SK-N-DZ (cell line): ENCODE measurements around the gene FGD2. TPM values are rescaled to one million over a fixed set of nuclear protein-coding genes. Genes with fewer than 3 reads are reported as not detected.
A peak's percentile ranks its signal among the peaks of the same experiment; 100 is the strongest.

Experiments
- DNase-seq: peaks from one replicate; pipeline ENCODE4 v3.0.0-alpha.2; 2015; ENCODE audit warnings: low spot score
- polyA plus RNA-seq, 2 experiments: library from polyadenylated mRNA; depleted of rRNA; stranded (reverse); fragments of >200 nt; gene quantifications; 2 replicates each; pipeline ENCODE4 v1.2.3, GENCODE V29; 2014

Gene FGD2, protein sequence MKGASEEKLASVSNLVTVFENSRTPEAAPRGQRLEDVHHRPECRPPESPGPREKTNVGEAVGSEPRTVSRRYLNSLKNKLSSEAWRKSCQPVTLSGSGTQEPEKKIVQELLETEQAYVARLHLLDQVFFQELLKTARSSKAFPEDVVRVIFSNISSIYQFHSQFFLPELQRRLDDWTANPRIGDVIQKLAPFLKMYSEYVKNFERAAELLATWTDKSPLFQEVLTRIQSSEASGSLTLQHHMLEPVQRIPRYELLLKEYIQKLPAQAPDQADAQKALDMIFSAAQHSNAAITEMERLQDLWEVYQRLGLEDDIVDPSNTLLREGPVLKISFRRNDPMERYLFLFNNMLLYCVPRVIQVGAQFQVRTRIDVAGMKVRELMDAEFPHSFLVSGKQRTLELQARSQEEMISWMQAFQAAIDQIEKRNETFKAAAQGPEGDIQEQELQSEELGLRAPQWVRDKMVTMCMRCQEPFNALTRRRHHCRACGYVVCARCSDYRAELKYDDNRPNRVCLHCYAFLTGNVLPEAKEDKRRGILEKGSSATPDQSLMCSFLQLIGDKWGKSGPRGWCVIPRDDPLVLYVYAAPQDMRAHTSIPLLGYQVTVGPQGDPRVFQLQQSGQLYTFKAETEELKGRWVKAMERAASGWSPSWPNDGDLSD
- not detected in 2 replicates for polyA plus RNA-seq (2014; cell fraction: cytosol; rRNA removed)
- polyA plus RNA-seq (2014; cell fraction: nucleus; rRNA removed), result not detected in 2 replicates

GRCh38 chr6:37005061-37005810 is at the start of gene FGD2:
Gene FGD2, plus strand, starts transcription at chr6:37005655. Its CDS starts 163 bp downstream, at chr6:37005818.
- no peak for DNase-seq

- DNase-seq, result no peak
Measured at GRCh38 chr6:36955671-36956445, 49.6 kb upstream of the FGD2 start.

- no peak for DNase-seq
Measured at GRCh38 chr6:36956446-36956820, 49.0 kb upstream of the FGD2 start.

- DNase-seq, result no peak
Measured at GRCh38 chr6:36957773-36958271, 47.6 kb upstream of the FGD2 start.

DNA sequence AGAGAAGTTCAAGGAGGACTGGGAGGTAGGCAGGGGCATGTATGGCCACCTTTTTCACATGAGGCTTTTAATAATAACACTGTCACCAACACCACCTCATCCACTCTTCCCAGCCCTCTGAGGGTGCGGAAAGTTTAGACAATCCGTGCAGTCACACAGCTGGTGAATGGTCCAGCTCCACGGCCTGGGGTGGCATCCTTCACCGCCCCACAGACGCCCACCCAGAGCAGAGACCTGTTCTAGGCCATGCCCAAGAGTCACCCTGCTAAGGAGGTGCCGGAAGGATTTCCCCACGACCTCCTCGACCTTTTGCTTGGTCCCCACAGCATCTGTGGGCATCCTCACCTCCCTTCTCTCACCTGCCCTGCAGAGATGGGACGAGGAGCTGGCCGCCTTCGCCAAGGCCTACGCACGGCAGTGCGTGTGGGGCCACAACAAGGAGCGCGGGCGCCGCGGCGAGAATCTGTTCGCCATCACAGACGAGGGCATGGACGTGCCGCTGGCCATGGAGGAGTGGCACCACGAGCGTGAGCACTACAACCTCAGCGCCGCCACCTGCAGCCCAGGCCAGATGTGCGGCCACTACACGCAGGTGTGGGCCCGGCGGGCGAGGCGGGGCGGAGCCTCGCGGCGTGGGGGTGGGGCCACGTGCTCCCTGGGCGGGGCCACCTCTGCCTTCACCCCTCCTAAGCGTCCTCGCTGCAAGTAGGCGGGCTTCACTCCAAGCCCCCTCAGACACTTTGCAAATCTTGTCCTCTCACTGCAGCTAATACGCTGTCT is 46.5 kb upstream of the FGD2 start:
- no peak for DNase-seq

DNA sequence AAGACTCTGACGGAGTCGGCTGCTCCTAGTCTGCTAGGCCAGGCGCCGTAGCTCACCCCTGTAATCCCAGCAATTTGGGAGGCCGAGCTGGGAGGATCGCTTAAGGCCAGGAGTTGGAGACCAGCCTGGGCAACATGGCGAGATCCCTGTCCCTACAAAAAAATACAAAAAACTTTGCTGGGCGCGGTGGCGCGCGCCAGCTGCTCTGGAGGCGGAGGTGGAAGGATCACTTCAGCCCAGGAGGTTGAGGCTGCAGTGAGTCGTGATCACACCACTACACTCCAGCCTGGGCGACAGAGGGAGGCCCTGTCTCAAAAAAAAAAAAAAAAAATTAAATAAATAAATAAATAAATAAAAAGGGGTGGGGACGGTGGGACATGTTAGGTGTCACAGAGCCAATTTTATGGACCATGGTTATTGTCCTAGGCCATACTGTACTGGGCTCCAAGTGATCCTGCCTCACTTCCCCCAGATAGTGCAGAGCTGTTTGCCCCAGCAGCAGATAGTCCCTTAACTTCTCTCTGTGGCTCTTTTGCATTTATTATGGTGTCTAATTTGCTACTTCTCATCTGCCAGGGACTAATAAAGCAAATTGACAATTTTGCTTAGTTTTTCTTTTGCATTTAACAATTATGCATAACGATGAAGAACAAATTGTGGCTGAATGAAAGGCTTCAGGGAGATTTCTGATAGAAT is 45.8 kb upstream of the FGD2 start:
- DNase-seq, result no peak

DNA sequence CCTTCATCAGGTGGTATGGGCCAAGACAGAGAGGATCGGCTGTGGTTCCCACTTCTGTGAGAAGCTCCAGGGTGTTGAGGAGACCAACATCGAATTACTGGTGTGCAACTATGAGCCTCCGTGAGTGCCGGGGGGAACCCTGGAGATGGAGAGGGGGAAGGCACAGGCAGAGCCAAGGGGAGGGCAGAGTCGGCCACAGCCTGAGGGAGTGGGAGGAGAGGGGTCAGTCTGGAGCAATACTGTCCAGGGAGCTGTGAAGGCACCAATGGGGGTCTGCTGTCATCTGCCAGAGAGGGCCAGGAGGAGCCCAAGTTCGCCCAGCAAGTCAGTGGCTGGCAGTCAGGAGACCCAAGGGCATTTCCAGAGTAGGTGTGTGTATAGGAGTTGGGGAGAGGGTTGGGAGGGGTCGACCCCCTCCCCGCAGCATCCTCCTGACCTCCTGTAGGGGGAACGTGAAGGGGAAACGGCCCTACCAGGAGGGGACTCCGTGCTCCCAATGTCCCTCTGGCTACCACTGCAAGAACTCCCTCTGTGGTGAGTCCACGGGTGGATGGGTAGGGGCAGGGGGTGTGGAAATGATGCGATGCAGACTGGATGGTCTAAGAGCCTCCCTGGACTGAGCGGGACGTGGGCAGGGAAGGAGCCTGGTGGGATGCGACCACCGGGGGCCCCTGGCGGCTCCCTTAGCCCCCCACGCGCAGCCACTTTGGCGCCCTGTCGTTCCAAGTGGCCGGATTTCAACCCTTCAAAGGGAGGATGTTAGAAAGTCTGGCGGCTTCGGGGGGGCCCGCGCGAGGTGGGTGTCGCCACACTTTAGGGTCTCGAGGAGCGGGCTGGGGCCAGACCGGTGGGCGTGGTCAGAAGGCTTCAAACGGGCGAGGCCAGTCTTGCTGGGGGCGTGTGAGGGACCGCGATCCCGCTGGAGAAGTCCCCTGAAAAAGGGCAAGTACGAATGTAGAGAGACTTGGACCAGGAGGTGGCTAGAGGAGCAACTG is 43.7 kb upstream of the FGD2 start:
- no peak for DNase-seq

DNA sequence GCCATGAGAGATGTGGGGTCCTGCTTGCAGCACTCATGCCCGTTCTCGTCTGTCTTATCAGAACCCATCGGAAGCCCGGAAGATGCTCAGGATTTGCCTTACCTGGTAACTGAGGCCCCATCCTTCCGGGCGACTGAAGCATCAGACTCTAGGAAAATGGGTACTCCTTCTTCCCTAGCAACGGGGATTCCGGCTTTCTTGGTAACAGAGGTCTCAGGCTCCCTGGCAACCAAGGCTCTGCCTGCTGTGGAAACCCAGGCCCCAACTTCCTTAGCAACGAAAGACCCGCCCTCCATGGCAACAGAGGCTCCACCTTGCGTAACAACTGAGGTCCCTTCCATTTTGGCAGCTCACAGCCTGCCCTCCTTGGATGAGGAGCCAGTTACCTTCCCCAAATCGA is 42.6 kb upstream of the FGD2 start:
- DNase-seq, result peak; percentile 76

GRCh38 chr6:36963451-36964290 is 41.8 kb upstream of the FGD2 start:
- no peak for DNase-seq

- DNase-seq, result no peak
Measured at GRCh38 chr6:36964349-36964748, 41.1 kb upstream of the FGD2 start.

GRCh38 chr6:36964908-36965307 is 40.5 kb upstream of the FGD2 start:
- DNase-seq, result no peak

DNA sequence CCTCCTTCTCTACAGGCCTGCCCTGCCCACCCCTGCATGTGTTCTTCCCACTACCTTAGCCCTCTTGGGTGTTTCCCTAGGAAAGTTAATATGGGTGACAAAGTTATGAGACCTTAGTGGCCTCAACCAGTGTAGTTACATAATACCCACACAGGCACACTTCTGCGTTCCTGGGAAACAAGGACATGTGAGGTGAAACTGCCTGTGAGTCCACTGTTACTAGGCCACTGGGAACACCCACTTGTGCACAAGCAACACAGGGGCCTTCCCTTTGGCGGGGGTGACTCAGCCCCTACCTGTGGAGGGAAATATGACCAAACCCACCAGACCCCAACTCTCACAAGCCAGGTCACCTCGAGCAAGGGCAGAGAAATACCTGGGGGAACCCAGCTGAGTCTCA is 38.2 kb upstream of the FGD2 start:
- no peak for DNase-seq

GRCh38 chr6:36967757-36968156 is 37.7 kb upstream of the FGD2 start:
- no peak for DNase-seq

GRCh38 chr6:36968266-36968977 is 37.0 kb upstream of the FGD2 start:
- DNase-seq, result no peak

- DNase-seq, result no peak
Measured at GRCh38 chr6:36969240-36969691, 36.2 kb upstream of the FGD2 start.

GRCh38 chr6:36969988-36970891 is 35.2 kb upstream of the FGD2 start:
- DNase-seq, result no peak
